Astrocyte (in vitro differentiated cells and primary cell): ENCODE results near the gene TERB1. TPM values are rescaled to one million over a fixed set of nuclear protein-coding genes. Genes with fewer than 3 reads are reported as not detected.

Source experiments
- DNase-seq: peaks from one replicate; pipeline ENCODE4 v3.0.0-alpha.2; 2010; ENCODE audit warnings: low read depth
- FAIRE-seq: peaks from 2 replicates; lab custom pipeline; 2011; peaks lifted over from hg19 to GRCh38; lab: Jason Lieb, UNC
- H2AFZ ChIP-seq: 2 replicates; pipeline ENCODE4 v1.6.0; 2012; ENCODE audit warnings: low read depth, low read length, inconsistent platforms
- H3K27ac ChIP-seq: 2 replicates; pipeline ENCODE4 v1.5.1; 2011; ENCODE audit warnings: low read depth, low read length, inconsistent platforms
- H3K27me3 ChIP-seq: 2 replicates; pipeline ENCODE4 v1.6.0; 2011; ENCODE audit warnings: low read length, inconsistent platforms; ENCODE audit not compliant: insufficient read depth
- H3K36me3 ChIP-seq: 2 replicates; pipeline ENCODE4 v1.5.1; 2011; ENCODE audit warnings: low read length, inconsistent platforms; ENCODE audit not compliant: insufficient read depth
- H3K4me1 ChIP-seq: 2 replicates; pipeline ENCODE4 v1.5.1; 2011; ENCODE audit warnings: low read length, inconsistent platforms; ENCODE audit not compliant: insufficient read depth
- H3K4me2 ChIP-seq: 2 replicates; pipeline ENCODE4 v1.6.0; 2012; ENCODE audit warnings: low read length, inconsistent platforms
- H3K4me3 ChIP-seq: 2 replicates; pipeline ENCODE4 v1.5.1; 2011; ENCODE audit warnings: low read depth, mild to moderate bottlenecking, low read length, inconsistent platforms; ENCODE audit not compliant: insufficient read depth
- H3K79me2 ChIP-seq: 2 replicates; pipeline ENCODE4 v1.6.0; 2012; ENCODE audit warnings: mild to moderate bottlenecking, low read length, inconsistent platforms; ENCODE audit not compliant: insufficient read depth
- H3K9ac ChIP-seq: 2 replicates; pipeline ENCODE4 v1.6.0; 2012; ENCODE audit warnings: mild to moderate bottlenecking, low read length, inconsistent platforms
- H3K9me3 ChIP-seq: 2 replicates; pipeline ENCODE4 v1.5.1; 2012; ENCODE audit warnings: low read depth, mild to moderate bottlenecking, low read length, inconsistent platforms; ENCODE audit not compliant: insufficient read depth
- H4K20me1 ChIP-seq: 2 replicates; pipeline ENCODE4 v1.6.0; 2012; ENCODE audit warnings: low read length, inconsistent platforms; ENCODE audit not compliant: insufficient read depth
- H3K27ac Mint-ChIP-seq: one replicate; pipeline ENCODE4 v1.8.0; 2021; ENCODE audit warnings: mild to moderate bottlenecking, mixed read lengths; ENCODE audit not compliant: unreplicated experiment
- H3K27me3 Mint-ChIP-seq: one replicate; pipeline ENCODE4 v1.8.0; 2021; ENCODE audit warnings: low read depth, mixed read lengths; ENCODE audit not compliant: unreplicated experiment
- H3K36me3 Mint-ChIP-seq: one replicate; pipeline ENCODE4 v1.8.0; 2021; ENCODE audit warnings: low read depth, mixed read lengths; ENCODE audit not compliant: unreplicated experiment
- H3K4me1 Mint-ChIP-seq: one replicate; pipeline ENCODE4 v1.8.0; 2021; ENCODE audit warnings: low read depth, mixed read lengths; ENCODE audit not compliant: unreplicated experiment
- H3K4me3 Mint-ChIP-seq: one replicate; pipeline ENCODE4 v1.8.0; 2021; ENCODE audit warnings: mild to moderate bottlenecking, moderate library complexity, mixed read lengths; ENCODE audit not compliant: unreplicated experiment
- H3K9me3 Mint-ChIP-seq: one replicate; pipeline ENCODE4 v1.8.0; 2021; ENCODE audit warnings: mild to moderate bottlenecking, mixed read lengths; ENCODE audit not compliant: unreplicated experiment
- EZH2 ChIP-seq: IDR thresholded peaks from 2 replicates; pipeline ENCODE4 v1.6.1; 2012; ENCODE audit warnings: mild to moderate bottlenecking, low read length, inconsistent platforms; ENCODE audit not compliant: insufficient read depth
- total RNA-seq: library from RNA; stranded (reverse); gene quantifications from 2 replicates; pipeline ENCODE4 v1.2.1, GENCODE V29; 2021
- TF ChIP-seq, protein P1 (sequence below): IDR thresholded peaks from 2 replicates; pipeline ENCODE4 v1.5.1; 2011; ENCODE audit warnings: low read depth, mild to moderate bottlenecking, inconsistent platforms, low read length, moderate library complexity; ENCODE audit not compliant: insufficient read depth

The TERB1 gene
- total RNA-seq, 1 donor from 2014 or later: 0.16 TPM

GRCh38 chr16:66717112-66717675 is 84.2 kb downstream of the TERB1 start:
- Mint-ChIP-seq H3K4me3 (no peak overlapping the region), H3K36me3 (peaks cover 11% of the 10 kb centered on the region), H3K4me1 (peaks cover 13% of the 10 kb centered on the region), H3K27me3 (no peaks in the 10 kb centered on the region), H3K9me3 (peaks cover 3% of the 10 kb centered on the region), H3K27ac (no peak overlapping the region)
- peaks cover 14% of the 10 kb centered on the region for H4K20me1 ChIP-seq
- peak overlapping the region; percentile 67 for H3K27ac ChIP-seq
- H3K4me2 ChIP-seq: peak overlapping the region; percentile 9
- H3K36me3 ChIP-seq: peaks cover 11% of the 10 kb centered on the region
- H3K4me1 ChIP-seq: peaks cover 6% of the 10 kb centered on the region
- no peaks in the 10 kb centered on the region for H3K27me3 ChIP-seq
- no peak overlapping the region for H3K4me3 ChIP-seq
- no peaks in the 10 kb centered on the region for H3K79me2 ChIP-seq
- H2AFZ ChIP-seq: no peak overlapping the region
- H3K9ac ChIP-seq: peak overlapping the region; percentile 23
- H3K9me3 ChIP-seq: no peaks in the 10 kb centered on the region
- no peak for FAIRE-seq
- TF ChIP-seq EZH2: no peak
- TF ChIP-seq, protein P1, sequence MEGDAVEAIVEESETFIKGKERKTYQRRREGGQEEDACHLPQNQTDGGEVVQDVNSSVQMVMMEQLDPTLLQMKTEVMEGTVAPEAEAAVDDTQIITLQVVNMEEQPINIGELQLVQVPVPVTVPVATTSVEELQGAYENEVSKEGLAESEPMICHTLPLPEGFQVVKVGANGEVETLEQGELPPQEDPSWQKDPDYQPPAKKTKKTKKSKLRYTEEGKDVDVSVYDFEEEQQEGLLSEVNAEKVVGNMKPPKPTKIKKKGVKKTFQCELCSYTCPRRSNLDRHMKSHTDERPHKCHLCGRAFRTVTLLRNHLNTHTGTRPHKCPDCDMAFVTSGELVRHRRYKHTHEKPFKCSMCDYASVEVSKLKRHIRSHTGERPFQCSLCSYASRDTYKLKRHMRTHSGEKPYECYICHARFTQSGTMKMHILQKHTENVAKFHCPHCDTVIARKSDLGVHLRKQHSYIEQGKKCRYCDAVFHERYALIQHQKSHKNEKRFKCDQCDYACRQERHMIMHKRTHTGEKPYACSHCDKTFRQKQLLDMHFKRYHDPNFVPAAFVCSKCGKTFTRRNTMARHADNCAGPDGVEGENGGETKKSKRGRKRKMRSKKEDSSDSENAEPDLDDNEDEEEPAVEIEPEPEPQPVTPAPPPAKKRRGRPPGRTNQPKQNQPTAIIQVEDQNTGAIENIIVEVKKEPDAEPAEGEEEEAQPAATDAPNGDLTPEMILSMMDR: peak; percentile 62
- DNase-seq: peak; percentile 86

DNA sequence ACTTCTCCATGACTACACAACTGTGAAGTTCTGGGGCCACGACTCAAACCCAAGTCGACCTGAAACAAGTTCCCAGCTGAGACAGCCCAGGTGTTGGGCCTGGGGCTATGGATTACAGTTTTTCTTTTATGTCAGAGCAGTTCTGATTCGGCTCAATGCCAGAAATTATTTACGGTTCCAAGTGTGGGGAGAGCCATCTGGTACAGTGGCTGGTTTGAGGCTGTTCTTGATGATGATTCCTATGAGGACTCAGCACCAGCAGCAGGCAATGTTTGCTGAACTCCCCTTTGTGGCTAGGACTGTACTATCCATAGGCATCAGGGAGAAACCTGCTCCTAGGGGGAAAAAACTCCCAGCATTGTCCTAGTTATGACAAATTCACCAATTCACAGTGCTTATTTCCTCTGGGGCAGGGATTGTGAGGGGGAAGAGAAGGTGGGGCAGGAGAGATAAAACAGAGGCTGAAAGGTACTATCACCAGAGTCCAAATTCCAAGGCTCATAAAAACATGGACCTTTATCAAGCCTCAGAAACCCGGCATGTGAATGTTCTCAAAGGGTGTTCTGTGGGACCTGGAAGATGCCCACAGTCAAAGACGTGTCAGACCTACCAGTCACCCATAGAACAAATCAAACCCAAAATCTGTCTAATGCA is 86.6 kb downstream of the TERB1 start:
- no peak for TF ChIP-seq EZH2
- TF ChIP-seq, protein P1: no peak
- Histone ChIP-seq H2AFZ (no peak overlapping the region), H3K4me1 (peaks cover 6% of the 10 kb centered on the region), H3K4me3 (no peak overlapping the region), H3K36me3 (peaks cover 6% of the 10 kb centered on the region), H3K79me2 (no peaks in the 10 kb centered on the region), H3K9me3 (peaks cover 7% of the 10 kb centered on the region), H3K9ac (no peak overlapping the region), H3K27me3 (no peaks in the 10 kb centered on the region), H4K20me1 (peaks cover 14% of the 10 kb centered on the region), H3K27ac (no peak overlapping the region), H3K4me2 (no peak overlapping the region)
- H3K9me3 Mint-ChIP-seq: peaks cover 6% of the 10 kb centered on the region
- FAIRE-seq (no peak), DNase-seq (no peak)
- H3K27me3 Mint-ChIP-seq: peaks cover 2% of the 10 kb centered on the region
- H3K4me3 Mint-ChIP-seq: no peak overlapping the region
- peaks cover 8% of the 10 kb centered on the region for H3K36me3 Mint-ChIP-seq
- peaks cover 6% of the 10 kb centered on the region for H3K4me1 Mint-ChIP-seq
- no peak overlapping the region for H3K27ac Mint-ChIP-seq

GRCh38 chr16:66714062-66714461 is 87.3 kb downstream of the TERB1 start:
- Histone ChIP-seq H3K4me2 (no peak overlapping the region), H3K4me3 (no peak overlapping the region), H3K36me3 (peaks cover 3% of the 10 kb centered on the region), H4K20me1 (peaks cover 10% of the 10 kb centered on the region), H3K27me3 (no peaks in the 10 kb centered on the region), H2AFZ (no peak overlapping the region), H3K79me2 (no peaks in the 10 kb centered on the region), H3K27ac (no peak overlapping the region), H3K4me1 (peaks cover 6% of the 10 kb centered on the region), H3K9ac (no peak overlapping the region), H3K9me3 (peaks cover 7% of the 10 kb centered on the region)
- Mint-ChIP-seq H3K4me3 (no peak overlapping the region), H3K4me1 (peaks cover 4% of the 10 kb centered on the region), H3K27ac (no peak overlapping the region), H3K27me3 (peaks cover 2% of the 10 kb centered on the region), H3K36me3 (peaks cover 8% of the 10 kb centered on the region), H3K9me3 (peaks cover 6% of the 10 kb centered on the region)
- no peak for TF ChIP-seq EZH2
- TF ChIP-seq, protein P1: no peak
- FAIRE-seq (no peak), DNase-seq (no peak)
